Smooth muscle cell (in vitro differentiated cells): ENCODE measurements around the gene PTPRE. TPM values are rescaled to one million over a fixed set of nuclear protein-coding genes. Genes with fewer than 3 reads are reported as not detected.

Experiments
- DNase-seq: peaks from one replicate; lab custom pipeline; 2025; ENCODE audit not compliant: unreplicated experiment; lab: John Stamatoyannopoulos, UW
- H2AFZ ChIP-seq: fragments of 200-600 bp; sonication (generic); 2 replicates; pipeline ENCODE4 v1.6.0; 2016; ENCODE audit warnings: antibody characterized with exemption, low read depth, mild to moderate bottlenecking
- H3F3A ChIP-seq: fragments of 200-600 bp; sonication (generic); 2 replicates; pipeline ENCODE4 v1.6.0; 2017; ENCODE audit warnings: antibody characterized with exemption, low read depth
- H3K27ac ChIP-seq: fragments of 200-600 bp; sonication (generic); 2 replicates; pipeline ENCODE4 v1.5.1; 2016; ENCODE audit warnings: low read depth, mild to moderate bottlenecking
- H3K27me3 ChIP-seq: fragments of 200-600 bp; sonication (generic); 2 replicates; pipeline ENCODE4 v1.6.1; 2016; ENCODE audit warnings: low read depth, mild to moderate bottlenecking
- H3K36me3 ChIP-seq: fragments of 200-600 bp; sonication (generic); 2 replicates; pipeline ENCODE4 v1.5.1; 2016; ENCODE audit warnings: low read depth
- H3K4me1 ChIP-seq: fragments of 200-600 bp; sonication (generic); 2 replicates; pipeline ENCODE4 v1.5.1; 2016; ENCODE audit warnings: low read depth
- H3K4me2 ChIP-seq: fragments of 200-600 bp; sonication (generic); 2 replicates; pipeline ENCODE4 v1.6.0; 2016; ENCODE audit warnings: mild to moderate bottlenecking
- H3K4me3 ChIP-seq: fragments of 200-600 bp; sonication (generic); 2 replicates; pipeline ENCODE4 v1.5.1; 2016; ENCODE audit warnings: mild to moderate bottlenecking
- H3K79me2 ChIP-seq: fragments of 200-600 bp; sonication (generic); 2 replicates; pipeline ENCODE4 v1.6.0; 2016; ENCODE audit warnings: low read depth, mild to moderate bottlenecking
- H3K9ac ChIP-seq: fragments of 200-600 bp; sonication (generic); 2 replicates; pipeline ENCODE4 v1.6.0; 2016; ENCODE audit warnings: low read depth
- H3K9me3 ChIP-seq: fragments of 200-600 bp; sonication (generic); replicated peaks from 2 replicates; pipeline ENCODE4 v1.5.1; 2016; ENCODE audit warnings: low read depth
- H4K20me1 ChIP-seq: fragments of 200-600 bp; sonication (generic); 2 replicates; pipeline ENCODE4 v1.6.0; 2016; ENCODE audit warnings: low read depth
- CTCF ChIP-seq: fragments of 200-600 bp; sonication (generic); IDR thresholded peaks from 2 replicates; pipeline ENCODE4 v1.5.1; 2017; ENCODE audit warnings: borderline replicate concordance, mild to moderate bottlenecking, antibody characterized with exemption; ENCODE audit not compliant: insufficient read depth, poor library complexity, severe bottlenecking
- WGBS: methylation state at CpG from one replicate; pipeline ENCODE4 v1.1.7; 2016; ENCODE audit warnings: low lambda C conversion rate; 5-methylcytosine and 5-hydroxymethylcytosine counted together
- polyA plus RNA-seq: library from polyadenylated mRNA; unstranded; fragments of >200 nt; fragmentation: Nextera tagmentation; extraction: Ambion mirVana; gene quantifications from 2 replicates; pipeline ENCODE4 v1.2.1, GENCODE V29; 2016
- total RNA-seq: library from RNA; depleted of rRNA; stranded (reverse); fragments of >200 nt; gene quantifications from 2 replicates; pipeline ENCODE4 v1.2.3, GENCODE V29; 2014

PTPRE gene
- total and polyA plus RNA-seq, 2 experiments from 2014 or later: 17.1 to 22.7 TPM

GRCh38 chr10:127882391-127882790, 24.5 kb upstream of the PTPRE start:
- no peak overlapping the region for H3K9ac ChIP-seq
- H3K27me3 ChIP-seq: no peaks in the 10 kb centered on the region
- no peak for DNase-seq
- H3K4me2 ChIP-seq: no peak overlapping the region
- no peaks in the 10 kb centered on the region for H3K9me3 ChIP-seq
- H3K4me3 ChIP-seq: no peak overlapping the region
- H2AFZ ChIP-seq: no peak overlapping the region
- H3F3A ChIP-seq: no peaks in the 10 kb centered on the region
- no peaks in the 10 kb centered on the region for H3K79me2 ChIP-seq
- no peaks in the 10 kb centered on the region for H3K4me1 ChIP-seq
- TF ChIP-seq CTCF: no peak
- H3K36me3 ChIP-seq: no peaks in the 10 kb centered on the region
- no peak overlapping the region for H3K27ac ChIP-seq
- no peaks in the 10 kb centered on the region for H4K20me1 ChIP-seq
- WGBS: 86% methylated on average over 8 of the region's 8 CpGs

- no peak for TF ChIP-seq CTCF
- H2AFZ ChIP-seq: no peak overlapping the region
- H4K20me1 ChIP-seq: no peaks in the 10 kb centered on the region
- H3F3A ChIP-seq: no peaks in the 10 kb centered on the region
- WGBS: 85% methylated on average over 4 of the region's 4 CpGs
- H3K36me3 ChIP-seq: no peaks in the 10 kb centered on the region
- no peak overlapping the region for H3K9ac ChIP-seq
- H3K4me3 ChIP-seq: no peak overlapping the region
- no peak overlapping the region for H3K27ac ChIP-seq
- H3K27me3 ChIP-seq: no peaks in the 10 kb centered on the region
- no peak for DNase-seq
- no peaks in the 10 kb centered on the region for H3K79me2 ChIP-seq
- no peaks in the 10 kb centered on the region for H3K4me1 ChIP-seq
- H3K9me3 ChIP-seq: no peaks in the 10 kb centered on the region
- no peak overlapping the region for H3K4me2 ChIP-seq
These were observed 24.0 kb upstream of the PTPRE start for GRCh38 chr10:127882801-127883459.

DNA sequence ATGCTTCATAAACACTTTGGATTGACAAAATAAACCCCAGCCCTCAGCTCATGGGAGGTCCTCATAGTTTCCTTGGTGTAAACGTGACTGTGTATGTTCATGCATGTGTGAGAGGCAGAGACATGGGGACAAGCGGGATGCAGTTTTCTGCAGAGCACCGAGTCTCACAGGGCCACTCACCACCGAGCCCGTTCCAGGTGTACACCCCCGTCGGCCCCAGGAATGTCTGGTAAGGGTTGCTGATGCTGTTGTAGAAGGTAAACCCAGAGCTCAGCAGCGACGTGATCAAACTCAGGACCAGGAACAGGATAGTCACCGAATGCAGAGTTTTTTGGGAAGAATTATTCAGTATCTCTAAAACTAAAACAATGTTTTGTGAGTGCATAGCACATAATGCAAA, 23.4 kb upstream of the PTPRE start:
- TF ChIP-seq CTCF: no peak
- H3K79me2 ChIP-seq: no peaks in the 10 kb centered on the region
- H3K36me3 ChIP-seq: no peaks in the 10 kb centered on the region
- H2AFZ ChIP-seq: no peak overlapping the region
- H3K27ac ChIP-seq: no peak overlapping the region
- H3K9me3 ChIP-seq: no peaks in the 10 kb centered on the region
- WGBS: 94% methylated on average over 10 of the region's 10 CpGs
- no peaks in the 10 kb centered on the region for H3K27me3 ChIP-seq
- H3K9ac ChIP-seq: no peak overlapping the region
- H3F3A ChIP-seq: no peaks in the 10 kb centered on the region
- H4K20me1 ChIP-seq: no peaks in the 10 kb centered on the region
- H3K4me3 ChIP-seq: no peak overlapping the region
- H3K4me1 ChIP-seq: no peaks in the 10 kb centered on the region
- no peak overlapping the region for H3K4me2 ChIP-seq
- no peak for DNase-seq

DNA sequence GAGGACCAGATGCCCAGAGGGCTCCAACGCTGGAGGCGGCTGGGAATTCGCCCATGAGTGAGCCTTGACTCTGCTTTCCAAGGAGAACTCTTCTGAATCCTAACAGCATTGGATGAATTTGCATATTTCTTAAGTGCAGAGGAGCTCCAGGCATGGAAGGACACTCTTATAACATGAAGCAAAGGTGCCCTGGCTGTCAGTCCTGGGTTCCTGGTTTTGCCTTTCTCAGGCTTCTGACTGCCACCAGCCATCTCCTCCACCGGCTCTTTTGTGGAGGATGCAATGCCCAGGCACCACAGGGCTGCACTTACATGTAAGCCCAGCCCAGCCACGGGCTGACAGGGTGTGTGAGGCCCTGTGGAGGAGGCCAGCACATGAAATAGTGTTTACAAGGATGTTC, 22.4 kb upstream of the PTPRE start:
- Histone ChIP-seq H3K9ac (no peak overlapping the region), H3K27me3 (no peaks in the 10 kb centered on the region), H3K79me2 (no peaks in the 10 kb centered on the region), H3K4me1 (no peaks in the 10 kb centered on the region), H3K36me3 (no peaks in the 10 kb centered on the region), H2AFZ (no peak overlapping the region), H4K20me1 (no peaks in the 10 kb centered on the region), H3F3A (no peaks in the 10 kb centered on the region), H3K4me2 (no peak overlapping the region), H3K4me3 (no peak overlapping the region), H3K9me3 (no peaks in the 10 kb centered on the region), H3K27ac (no peak overlapping the region)
- TF ChIP-seq CTCF: no peak
- DNase-seq: no peak
- WGBS: 87% methylated on average over 5 of the region's 5 CpGs
